Stimulated activated CD8-positive, alpha-beta memory T cell treated with anti-CD3 and anti-CD28 coated beads, Interleukin-2, amount 100 ng/mL, for 1 hour (primary cell): ENCODE measurements around the gene ESR1.
"Not testable (repeated sequence)": the region's sequence is repeated elsewhere in the genome, so short reads cannot be mapped to it uniquely, and the experiment has no call there.

ENCODE experiments used
- DNase-seq, 2 donors: peaks; one replicate each; pipeline ENCODE4 v3.0.0-alpha.2; 2020; ENCODE audit warnings: low read depth in 2 of 2

Gene ESR1

GRCh38 chr6:152053332-152053731 lies 245.8 kb downstream of the ESR1 start:
- no peak for DNase-seq

- DNase-seq: no peak
These were observed 247.0 kb downstream of the ESR1 start for GRCh38 chr6:152054441-152054840.

- DNase-seq: no peak
These were observed 248.0 kb downstream of the ESR1 start for GRCh38 chr6:152055517-152055916.

- no peak for DNase-seq
These were observed 250.5 kb downstream of the ESR1 start for GRCh38 chr6:152057832-152058498.

- no peak for DNase-seq
These were observed 252.4 kb downstream of the ESR1 start for GRCh38 chr6:152059909-152060308.

GRCh38 chr6:152062476-152062875 lies 255.0 kb downstream of the ESR1 start:
- no peak for DNase-seq

GRCh38 chr6:152063170-152063921 lies 255.9 kb downstream of the ESR1 start:
- DNase-seq: no peak

GRCh38 chr6:152068622-152069261 lies 261.3 kb downstream of the ESR1 start:
- DNase-seq: no peak

- no peak for DNase-seq
These were observed 263.1 kb downstream of the ESR1 start for GRCh38 chr6:152070556-152070955.

GRCh38 chr6:152071318-152071717 lies 263.8 kb downstream of the ESR1 start:
- no peak for DNase-seq

GRCh38 chr6:152071843-152072242 lies 264.4 kb downstream of the ESR1 start:
- DNase-seq: no peak

- not testable (repeated sequence) for DNase-seq
These were observed 268.8 kb downstream of the ESR1 start for GRCh38 chr6:152076242-152076641.

GRCh38 chr6:152078001-152078400 lies 270.5 kb downstream of the ESR1 start:
- no peak for DNase-seq

- DNase-seq: no peak
These were observed 271.3 kb downstream of the ESR1 start for GRCh38 chr6:152078804-152079203.

- no peak for DNase-seq
These were observed 278.0 kb downstream of the ESR1 start for GRCh38 chr6:152085451-152085921.

GRCh38 chr6:152086223-152086873 lies 278.9 kb downstream of the ESR1 start:
- DNase-seq: no peak

GRCh38 chr6:152087096-152087495 lies 279.6 kb downstream of the ESR1 start:
- DNase-seq: no peak

GRCh38 chr6:152087701-152088100 lies 280.2 kb downstream of the ESR1 start:
- no peak for DNase-seq

- DNase-seq: no peak
These were observed 282.5 kb downstream of the ESR1 start for GRCh38 chr6:152089992-152090391.

GRCh38 chr6:152091201-152091600 lies 283.7 kb downstream of the ESR1 start:
- no peak for DNase-seq

GRCh38 chr6:152091851-152092341 lies 284.4 kb downstream of the ESR1 start:
- DNase-seq: no peak

- no peak for DNase-seq
These were observed 286.2 kb downstream of the ESR1 start for GRCh38 chr6:152093711-152094110.
